Urothelium cell line (cell line): ENCODE data around the gene ARID3C.

Experiments used
- DNase-seq: peaks from one replicate; pipeline ENCODE4 v3.0.0; 2011; ENCODE audit warnings: low spot score, mixed read lengths
- FAIRE-seq: peaks from 2 replicates; lab custom pipeline; 2011; peaks lifted over from hg19 to GRCh38; lab: Jason Lieb, UNC

The ARID3C gene, protein sequence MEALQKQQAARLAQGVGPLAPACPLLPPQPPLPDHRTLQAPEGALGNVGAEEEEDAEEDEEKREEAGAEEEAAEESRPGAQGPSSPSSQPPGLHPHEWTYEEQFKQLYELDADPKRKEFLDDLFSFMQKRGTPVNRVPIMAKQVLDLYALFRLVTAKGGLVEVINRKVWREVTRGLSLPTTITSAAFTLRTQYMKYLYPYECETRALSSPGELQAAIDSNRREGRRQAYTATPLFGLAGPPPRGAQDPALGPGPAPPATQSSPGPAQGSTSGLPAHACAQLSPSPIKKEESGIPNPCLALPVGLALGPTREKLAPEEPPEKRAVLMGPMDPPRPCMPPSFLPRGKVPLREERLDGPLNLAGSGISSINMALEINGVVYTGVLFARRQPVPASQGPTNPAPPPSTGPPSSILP

DNA sequence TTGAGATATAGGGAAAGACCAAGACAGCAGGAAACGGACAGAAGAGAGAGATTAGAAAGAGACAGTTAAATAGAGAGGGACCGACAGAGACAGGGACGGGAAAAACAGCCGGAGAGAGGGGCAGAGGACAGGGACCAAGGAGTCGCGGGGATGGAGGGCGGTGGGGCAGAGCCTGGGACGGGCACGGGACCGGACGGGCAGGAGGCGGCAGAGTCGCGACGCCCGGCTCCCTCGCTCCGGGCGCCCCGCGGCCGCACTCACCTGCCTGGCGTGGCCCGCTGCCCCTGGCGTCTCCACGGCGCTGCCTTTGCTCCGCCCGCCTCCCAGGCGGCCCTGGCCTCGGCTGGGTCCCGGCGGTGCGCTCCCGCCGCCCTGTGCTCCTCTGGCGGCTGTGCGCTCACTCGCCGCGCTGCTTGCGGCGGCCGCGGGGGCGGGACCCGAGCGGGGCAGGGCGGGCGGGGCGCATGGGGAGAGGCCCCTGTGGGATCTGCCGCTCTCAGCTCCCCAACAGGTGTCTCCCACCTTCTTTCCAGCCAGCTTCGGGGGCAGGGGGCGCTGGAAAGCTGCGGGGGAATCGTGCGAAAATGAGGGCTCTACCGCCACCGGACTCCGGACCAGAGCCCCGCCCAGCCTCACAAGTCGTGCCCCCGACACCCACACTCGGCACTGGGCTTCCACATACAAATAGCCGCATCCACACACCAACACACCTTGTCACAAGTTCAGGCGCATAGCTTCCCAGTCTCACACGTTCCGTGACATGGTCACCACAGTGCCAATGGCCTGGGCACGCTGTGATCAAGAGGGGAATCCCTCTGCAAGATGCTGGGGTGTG is at the start of gene ARID3C:
TSS of gene ARID3C (minus strand) at position 411 of the 835 bp plus-strand sequence. CDS start 1,052 bp downstream, outside the sequence.
- FAIRE-seq = peak; percentile 82
- peak; percentile 67 for DNase-seq

DNA sequence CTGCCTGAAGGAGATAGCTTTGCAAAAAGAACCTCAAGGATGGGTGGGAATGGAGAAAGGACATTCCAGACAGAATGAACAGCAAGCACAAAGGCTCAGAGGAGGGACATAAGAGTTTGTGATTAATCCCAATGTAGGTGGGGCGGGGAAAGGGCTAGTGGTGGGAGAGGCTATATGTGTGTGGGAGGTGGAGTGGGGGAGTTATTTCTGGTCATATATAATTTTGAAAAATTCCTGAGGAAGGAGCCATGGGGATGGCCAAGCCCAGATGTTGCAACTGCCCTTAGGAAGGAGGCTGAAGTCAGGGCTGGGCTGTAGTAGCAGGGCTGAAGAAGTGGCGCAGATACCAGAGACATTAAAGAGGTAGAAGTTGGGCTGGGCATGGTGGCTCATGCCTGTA is 47.0 kb upstream of the ARID3C start:
- DNase-seq (no peak), FAIRE-seq (no peak)

- no peak for FAIRE-seq
- peak; percentile 73 for DNase-seq
Observed at GRCh38 chr9:34675048-34675714, 46.3 kb upstream of the ARID3C start.

DNA sequence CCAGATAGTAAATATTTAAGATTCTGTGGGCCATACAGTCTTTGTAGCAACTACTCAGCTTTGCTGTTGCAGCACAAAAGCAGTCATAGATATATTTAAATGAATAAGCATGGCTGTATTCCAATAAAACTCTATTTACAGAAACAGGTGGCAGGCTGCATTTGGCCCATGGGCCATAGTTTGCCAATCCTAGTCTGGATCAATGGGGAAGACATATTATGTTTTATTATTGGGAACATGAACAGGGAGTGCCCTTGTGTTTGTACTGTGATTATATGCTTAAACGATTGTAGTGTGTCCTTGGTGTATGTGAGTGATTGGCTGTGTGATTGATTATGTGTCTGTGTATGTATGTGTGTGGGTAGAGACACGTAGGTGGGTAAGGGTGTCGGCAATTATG is 45.6 kb upstream of the ARID3C start:
- FAIRE-seq (peak; percentile 52), DNase-seq (no peak)

DNA sequence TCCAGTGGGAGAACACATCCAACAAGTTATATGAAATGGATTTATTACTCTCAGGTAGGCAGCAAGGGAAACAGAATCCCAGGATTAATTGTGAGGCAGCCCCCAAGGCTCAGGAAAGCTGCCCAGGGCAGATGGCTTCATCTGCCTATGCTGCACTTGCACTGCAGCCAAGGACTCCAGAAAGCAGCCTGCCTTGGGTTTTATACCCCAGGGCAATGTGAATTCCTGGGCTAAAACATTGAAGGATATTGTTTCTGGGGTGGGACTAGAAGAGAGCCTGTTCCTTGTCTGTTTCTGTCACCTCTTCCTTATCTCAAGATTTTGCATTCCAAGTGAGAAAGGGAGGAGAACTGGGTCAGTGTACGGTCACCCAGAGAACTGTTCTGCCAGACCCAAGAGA is 42.4 kb upstream of the ARID3C start:
- FAIRE-seq (no peak), DNase-seq (no peak)

GRCh38 chr9:34669809-34670562 is 41.1 kb upstream of the ARID3C start:
- FAIRE-seq = no peak
- no peak for DNase-seq

DNA sequence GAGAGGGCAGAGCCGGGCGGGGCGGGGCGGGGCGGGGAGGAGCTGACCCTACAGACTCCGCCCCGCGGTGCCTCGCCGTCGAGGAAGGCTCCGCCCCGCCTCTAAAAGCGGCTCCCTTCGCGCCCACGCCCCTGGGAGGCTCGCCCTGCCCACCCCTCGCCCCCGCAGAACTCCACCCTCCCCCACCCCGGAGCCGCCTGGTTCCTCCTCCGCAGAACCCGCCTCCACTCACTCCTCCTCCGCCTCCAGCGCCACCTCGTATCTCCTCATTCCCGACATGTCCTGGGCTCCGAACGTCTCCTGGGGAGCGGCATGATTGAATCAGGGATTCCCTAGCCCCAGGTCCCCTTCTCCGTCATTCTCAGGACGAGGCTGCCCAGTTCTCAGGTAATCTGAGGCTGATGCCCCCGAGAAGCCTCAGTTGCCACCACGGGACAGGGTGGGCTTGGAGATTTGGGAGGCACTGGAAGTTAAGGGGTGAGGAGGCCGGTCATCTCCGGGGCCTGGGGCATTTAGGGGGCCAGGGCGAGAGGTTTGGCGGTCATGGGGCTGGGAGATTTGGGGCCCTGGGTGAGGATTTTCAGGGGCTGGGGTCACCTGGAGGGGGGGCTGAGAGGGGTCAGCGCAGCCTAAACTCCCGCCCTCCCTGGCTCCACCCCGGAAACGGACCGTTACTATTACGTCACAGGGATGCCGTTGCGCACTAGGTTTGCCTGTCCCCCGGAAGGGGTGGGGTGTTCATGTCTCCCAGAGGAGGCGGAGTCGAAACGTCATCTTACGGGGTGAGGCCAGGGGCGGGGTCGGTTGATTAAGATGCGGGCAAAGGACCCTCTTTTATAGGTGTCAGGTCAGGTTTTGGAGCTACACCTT is 36.8 kb upstream of the ARID3C start:
- FAIRE-seq (peak; percentile 98), DNase-seq (peak; percentile 98)

DNA sequence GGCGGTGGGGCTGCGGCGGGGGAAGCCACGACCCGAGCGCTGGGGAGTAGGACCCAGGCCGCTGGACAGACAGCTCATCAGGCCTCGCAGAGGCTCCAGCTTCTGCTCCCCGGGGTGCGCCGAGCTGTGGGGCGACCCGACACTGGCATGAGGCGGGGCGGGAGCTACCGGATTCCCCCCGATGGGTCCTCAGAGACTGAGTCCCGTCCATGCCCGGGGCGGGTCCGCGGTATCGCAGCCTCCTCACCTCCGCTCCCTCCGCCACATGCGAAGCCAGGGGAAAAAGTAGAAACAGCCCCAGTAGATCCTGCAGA is 36.2 kb upstream of the ARID3C start:
- no peak for FAIRE-seq

GRCh38 chr9:34664281-34665066 is 35.6 kb upstream of the ARID3C start:
- FAIRE-seq (no peak), DNase-seq (peak; percentile 77)

More for the DNA sequence above, 36.2 kb upstream of the ARID3C start:
- DNase-seq = no peak

- DNase-seq (no peak), FAIRE-seq (no peak)
Observed at GRCh38 chr9:34663303-34663605, 34.4 kb upstream of the ARID3C start.

GRCh38 chr9:34662526-34663302 is 33.8 kb upstream of the ARID3C start, which contains the start of gene CCL27:
CCL27 (minus strand) TSS chr9:34662657; CDS start chr9:34662633, 24 bp downstream.
- DNase-seq (no peak), FAIRE-seq (no peak)

GRCh38 chr9:34659592-34660253 is 30.9 kb upstream of the ARID3C start:
- FAIRE-seq = peak; percentile 48
- no peak for DNase-seq

DNA sequence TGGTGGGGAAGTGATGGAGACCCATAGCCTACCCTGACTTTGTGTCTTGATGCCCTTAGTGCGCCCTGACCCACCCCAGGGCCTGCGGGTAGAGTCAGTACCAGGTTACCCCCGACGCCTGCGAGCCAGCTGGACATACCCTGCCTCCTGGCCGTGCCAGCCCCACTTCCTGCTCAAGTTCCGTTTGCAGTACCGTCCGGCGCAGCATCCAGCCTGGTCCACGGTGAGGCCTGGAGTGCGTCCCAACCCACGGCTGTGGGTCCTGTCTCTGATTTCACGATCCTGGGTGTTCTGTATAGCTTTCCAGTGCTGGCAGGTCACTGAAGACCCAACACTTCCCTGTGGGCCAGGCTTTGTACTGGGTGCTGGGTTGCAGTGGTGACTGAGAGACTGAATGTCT is 29.6 kb upstream of the ARID3C start:
- FAIRE-seq (no peak), DNase-seq (no peak)

DNA sequence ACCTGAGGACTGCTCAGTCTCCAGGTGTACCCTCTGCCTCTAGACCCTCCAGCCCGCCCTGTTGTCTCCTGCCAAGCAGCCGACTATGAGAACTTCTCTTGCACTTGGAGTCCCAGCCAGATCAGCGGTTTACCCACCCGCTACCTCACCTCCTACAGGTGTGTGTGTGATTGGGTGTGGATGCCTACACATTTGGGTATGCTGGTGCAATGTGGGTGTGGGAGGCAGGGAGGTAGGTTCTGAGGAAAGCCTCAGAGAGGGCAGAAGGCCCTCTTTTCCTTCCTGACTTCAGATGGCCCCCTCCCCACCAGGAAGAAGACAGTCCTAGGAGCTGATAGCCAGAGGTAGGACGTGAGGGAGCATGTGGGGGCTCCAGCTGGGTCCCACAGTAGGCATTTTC is 28.1 kb upstream of the ARID3C start:
- DNase-seq = no peak
- no peak for FAIRE-seq

- FAIRE-seq (no peak), DNase-seq (no peak)
Observed at GRCh38 chr9:34655394-34655793, 26.5 kb upstream of the ARID3C start.

GRCh38 chr9:34654323-34655051 is 25.6 kb upstream of the ARID3C start:
- DNase-seq = no peak

More at GRCh38 chr9:34654323-34655051, 25.6 kb upstream of the ARID3C start:
- no peak for FAIRE-seq
